RWPE1 (cell line): ENCODE measurements around the gene IL4R.
A peak's percentile ranks its signal among the peaks of the same experiment; 100 is the strongest.

Source experiments
- CTCF ChIA-PET: fragments of 350-600 bp; sonication (Branson Sonifier 250); formaldehyde crosslinking; extraction: SDS; loops from one replicate; lab custom pipeline; 2021; lab: Yijun Ruan, JAX
- POLR2A ChIA-PET: fragments of 400-600 bp; formaldehyde crosslinking; extraction: SDS; loops from one replicate; lab custom pipeline; 2020; ENCODE audit warnings: antibody characterized with exemption; ENCODE audit not compliant: low non-redundant PET; lab: Yijun Ruan, JAX
- DNase-seq: peaks from one replicate; pipeline ENCODE4 v3.0.0; 2012; ENCODE audit warnings: low spot score
- H3K27ac ChIP-seq: fragments of 450-650 bp; 2 replicates; pipeline ENCODE4 v1.5.1; 2017
- TF ChIP-seq, protein P1 (sequence below): fragments of 450-650 bp; conservative IDR thresholded peaks from 2 replicates; pipeline ENCODE4 v1.5.1; 2017; ENCODE audit warnings: low read depth, mild to moderate bottlenecking

The IL4R gene

GRCh38 chr16:27355610-27356009 lies 41.8 kb downstream of the IL4R start:
- ChIA-PET CTCF (interaction anchor here (1.2 kb wide), 1 partner anchor 101 kb away, joined by 5 read pairs; no protein-coding TSS in a partner anchor), POLR2A (no interaction called here)
- TF ChIP-seq, protein P1, sequence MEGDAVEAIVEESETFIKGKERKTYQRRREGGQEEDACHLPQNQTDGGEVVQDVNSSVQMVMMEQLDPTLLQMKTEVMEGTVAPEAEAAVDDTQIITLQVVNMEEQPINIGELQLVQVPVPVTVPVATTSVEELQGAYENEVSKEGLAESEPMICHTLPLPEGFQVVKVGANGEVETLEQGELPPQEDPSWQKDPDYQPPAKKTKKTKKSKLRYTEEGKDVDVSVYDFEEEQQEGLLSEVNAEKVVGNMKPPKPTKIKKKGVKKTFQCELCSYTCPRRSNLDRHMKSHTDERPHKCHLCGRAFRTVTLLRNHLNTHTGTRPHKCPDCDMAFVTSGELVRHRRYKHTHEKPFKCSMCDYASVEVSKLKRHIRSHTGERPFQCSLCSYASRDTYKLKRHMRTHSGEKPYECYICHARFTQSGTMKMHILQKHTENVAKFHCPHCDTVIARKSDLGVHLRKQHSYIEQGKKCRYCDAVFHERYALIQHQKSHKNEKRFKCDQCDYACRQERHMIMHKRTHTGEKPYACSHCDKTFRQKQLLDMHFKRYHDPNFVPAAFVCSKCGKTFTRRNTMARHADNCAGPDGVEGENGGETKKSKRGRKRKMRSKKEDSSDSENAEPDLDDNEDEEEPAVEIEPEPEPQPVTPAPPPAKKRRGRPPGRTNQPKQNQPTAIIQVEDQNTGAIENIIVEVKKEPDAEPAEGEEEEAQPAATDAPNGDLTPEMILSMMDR = no peak; the same call in 1 of the 2 replicates
- H3K27ac ChIP-seq = no peak overlapping the region
- DNase-seq = no peak

GRCh38 chr16:27356794-27357193 lies 43.0 kb downstream of the IL4R start:
- POLR2A ChIA-PET = no interaction called here
- CTCF ChIA-PET = no interaction called here
- TF ChIP-seq, protein P1 = no peak
- no peak overlapping the region for H3K27ac ChIP-seq
- DNase-seq = no peak

GRCh38 chr16:27359051-27359450 lies 45.3 kb downstream of the IL4R start:
- no peak for DNase-seq
- H3K27ac ChIP-seq = no peak overlapping the region
- CTCF ChIA-PET = no interaction called here
- TF ChIP-seq, protein P1 = no peak
- POLR2A ChIA-PET = no interaction called here

DNA sequence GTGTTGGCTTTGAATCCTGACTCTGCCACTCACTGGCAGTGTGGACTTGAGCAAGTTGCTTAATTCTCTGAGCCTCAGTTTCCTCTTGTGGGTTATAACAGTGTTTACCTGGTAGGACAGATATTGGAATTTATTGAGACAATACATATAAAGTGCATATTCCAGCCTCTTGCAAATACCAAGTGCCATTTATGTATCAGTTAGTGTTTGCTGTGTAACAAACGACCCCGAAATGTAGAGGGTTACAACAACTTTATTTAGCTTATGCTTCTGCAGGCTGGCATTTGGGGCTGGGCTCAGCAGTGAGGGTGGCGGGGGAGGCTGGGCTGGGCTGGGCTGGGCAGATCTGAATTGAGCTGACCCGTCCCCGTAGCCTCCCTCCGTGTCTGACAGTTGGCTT lies 45.8 kb downstream of the IL4R start:
- DNase-seq = no peak
- POLR2A ChIA-PET = no interaction called here
- TF ChIP-seq, protein P1 = no peak
- no peak overlapping the region for H3K27ac ChIP-seq
- CTCF ChIA-PET = no interaction called here

GRCh38 chr16:27361987-27362386 lies 48.2 kb downstream of the IL4R start:
- CTCF ChIA-PET = interaction anchor here (1.1 kb wide), 1 partner anchor 12 kb away, joined by 5 read pairs; no protein-coding TSS in a partner anchor

DNA sequence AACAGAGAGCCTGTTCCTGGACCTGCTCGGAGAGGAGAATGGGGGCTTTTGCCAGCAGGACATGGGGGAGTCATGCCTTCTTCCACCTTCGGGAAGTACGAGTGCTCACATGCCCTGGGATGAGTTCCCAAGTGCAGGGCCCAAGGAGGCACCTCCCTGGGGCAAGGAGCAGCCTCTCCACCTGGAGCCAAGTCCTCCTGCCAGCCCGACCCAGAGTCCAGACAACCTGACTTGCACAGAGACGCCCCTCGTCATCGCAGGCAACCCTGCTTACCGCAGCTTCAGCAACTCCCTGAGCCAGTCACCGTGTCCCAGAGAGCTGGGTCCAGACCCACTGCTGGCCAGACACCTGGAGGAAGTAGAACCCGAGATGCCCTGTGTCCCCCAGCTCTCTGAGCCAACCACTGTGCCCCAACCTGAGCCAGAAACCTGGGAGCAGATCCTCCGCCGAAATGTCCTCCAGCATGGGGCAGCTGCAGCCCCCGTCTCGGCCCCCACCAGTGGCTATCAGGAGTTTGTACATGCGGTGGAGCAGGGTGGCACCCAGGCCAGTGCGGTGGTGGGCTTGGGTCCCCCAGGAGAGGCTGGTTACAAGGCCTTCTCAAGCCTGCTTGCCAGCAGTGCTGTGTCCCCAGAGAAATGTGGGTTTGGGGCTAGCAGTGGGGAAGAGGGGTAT lies 48.9 kb downstream of the IL4R start:
- CTCF ChIA-PET = interaction anchor here (0.6 kb wide), 1 partner anchor 95 kb away, joined by 3 read pairs; no protein-coding TSS in a partner anchor
- POLR2A ChIA-PET = no interaction called here
- TF ChIP-seq, protein P1 = no peak
- H3K27ac ChIP-seq = peak overlapping the region; percentile 38
- DNase-seq = no peak

More at GRCh38 chr16:27361987-27362386, 48.2 kb downstream of the IL4R start:
- TF ChIP-seq, protein P1 = no peak
- POLR2A ChIA-PET = no interaction called here
- no peak overlapping the region; the same call in 1 of the 2 replicates for H3K27ac ChIP-seq
- DNase-seq = no peak
